Stimulated activated CD8-positive, alpha-beta memory T cell treated with anti-CD3 and anti-CD28 coated beads, Interleukin-15, amount 100 ng/mL, for 1 hour (primary cell): Measurements from ENCODE around the gene REPS1.
"Not testable (repeated sequence)": the region's sequence is repeated elsewhere in the genome, so short reads cannot be mapped to it uniquely, and the experiment has no call there.

ENCODE experiments used
- DNase-seq: peaks from one replicate; pipeline ENCODE4 v3.0.0-alpha.2; 2020; ENCODE audit warnings: low read depth

REPS1 gene

DNA sequence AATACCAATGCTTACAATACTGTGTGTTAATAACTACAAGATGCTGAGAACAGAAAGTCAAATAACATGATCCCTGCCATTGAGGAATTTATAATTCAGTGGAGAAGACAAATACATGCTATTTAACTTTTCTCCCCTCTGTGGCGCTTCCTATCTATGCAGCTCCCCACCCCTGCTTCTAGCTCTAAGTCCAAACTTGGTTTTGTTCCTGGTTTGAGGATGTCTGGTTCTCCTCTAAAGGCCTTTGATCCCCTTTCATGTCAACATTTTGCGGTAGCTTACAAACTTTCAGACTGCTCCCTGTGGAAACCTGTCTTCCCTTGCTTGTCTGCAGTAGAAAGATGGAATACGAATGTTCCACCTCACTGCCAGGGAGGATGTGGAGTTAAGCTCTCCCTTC is 18.4 kb upstream of the REPS1 start:
- no peak for DNase-seq

DNA sequence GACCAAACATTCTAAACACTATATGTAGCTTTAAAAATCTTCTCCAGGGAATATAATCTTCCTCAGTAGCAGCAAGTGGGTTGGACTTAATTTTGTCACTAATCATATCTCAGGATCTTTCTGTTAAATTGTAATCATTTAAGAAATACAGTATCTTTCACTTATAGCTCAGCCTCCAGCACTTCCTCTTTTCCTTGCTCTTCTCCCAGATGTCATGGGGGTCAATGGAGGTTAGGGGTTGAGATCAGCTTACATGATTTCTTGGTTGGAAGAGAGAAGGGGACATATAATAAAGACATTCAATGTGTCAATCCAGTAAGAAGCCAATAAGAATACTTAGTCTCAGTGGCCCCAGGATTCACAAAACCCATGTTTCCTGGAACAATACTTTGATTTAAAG is 15.7 kb upstream of the REPS1 start:
- no peak for DNase-seq

DNA sequence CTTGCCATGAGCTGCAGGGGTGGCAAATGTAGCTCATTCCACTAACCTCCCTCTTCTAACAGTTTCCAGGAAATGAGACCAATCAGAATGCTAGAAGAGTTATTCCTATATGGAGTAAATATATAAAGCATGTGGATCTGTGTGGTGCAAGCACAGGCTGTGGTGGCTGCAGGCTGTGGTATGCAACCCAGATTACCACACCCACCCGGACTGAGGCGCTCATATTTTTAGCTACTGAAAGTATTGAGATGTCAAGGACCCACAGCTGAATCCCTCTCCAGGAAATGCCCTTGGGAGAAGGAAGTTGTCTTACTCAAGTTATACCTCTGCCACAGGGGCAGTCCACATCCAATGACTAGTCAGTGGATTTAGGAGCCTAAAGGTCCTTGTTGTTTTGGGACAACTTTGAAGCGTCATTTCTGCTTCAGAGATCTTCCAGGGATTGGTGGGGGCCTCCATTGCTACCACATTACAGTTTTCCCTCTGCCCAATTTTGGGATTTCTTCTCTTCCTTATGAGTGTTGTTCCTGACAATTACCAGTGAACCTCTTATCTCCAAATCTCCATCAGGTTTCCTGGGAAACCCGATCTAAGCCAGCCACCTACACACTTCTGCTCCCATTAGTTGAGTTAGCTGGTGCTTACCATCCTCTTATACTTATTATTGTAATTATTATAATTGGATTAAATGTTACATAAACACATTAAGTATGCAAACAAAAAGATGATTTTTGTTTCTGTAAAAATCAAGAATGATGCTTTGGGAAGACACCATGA is 12.1 kb upstream of the REPS1 start:
- no peak for DNase-seq

DNA sequence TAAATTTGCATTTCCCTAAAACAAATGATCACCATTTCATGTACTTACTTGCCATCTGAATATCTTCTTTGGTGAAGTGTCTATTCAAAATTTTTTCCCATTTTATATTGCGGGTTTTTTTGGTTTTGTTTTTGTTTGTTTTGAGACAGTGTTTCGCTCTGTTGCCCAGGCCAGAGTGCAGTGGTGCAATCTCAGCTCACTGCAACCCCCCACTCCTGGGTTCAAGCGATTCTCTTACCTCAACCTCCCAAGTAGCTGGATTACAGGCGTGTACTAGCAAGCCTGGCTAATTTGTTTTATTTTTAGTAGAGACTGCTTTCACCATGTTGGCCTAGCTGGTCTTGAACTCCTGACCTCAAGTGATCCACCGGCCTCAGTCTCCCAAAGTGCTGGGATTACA is 9.1 kb upstream of the REPS1 start:
- DNase-seq: no peak

DNA sequence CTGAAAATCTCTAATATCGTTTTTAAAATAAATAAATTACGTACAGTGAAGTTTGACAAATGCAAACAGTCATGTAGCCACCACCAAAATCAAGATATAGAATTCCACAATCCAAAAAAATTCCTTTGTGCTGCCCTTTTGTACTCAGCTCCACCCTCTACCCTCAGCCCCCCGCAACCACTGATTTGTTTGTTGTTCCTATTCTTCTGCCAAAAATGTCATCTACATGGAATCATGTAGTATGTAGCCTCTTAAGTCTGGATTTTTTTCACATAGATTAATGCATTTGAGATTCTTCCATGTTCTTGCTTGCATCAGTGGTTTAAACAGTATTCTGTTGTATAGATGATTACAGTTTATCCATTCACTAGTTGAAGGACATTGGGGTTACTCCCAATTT is 8.5 kb upstream of the REPS1 start:
- no peak for DNase-seq

DNA sequence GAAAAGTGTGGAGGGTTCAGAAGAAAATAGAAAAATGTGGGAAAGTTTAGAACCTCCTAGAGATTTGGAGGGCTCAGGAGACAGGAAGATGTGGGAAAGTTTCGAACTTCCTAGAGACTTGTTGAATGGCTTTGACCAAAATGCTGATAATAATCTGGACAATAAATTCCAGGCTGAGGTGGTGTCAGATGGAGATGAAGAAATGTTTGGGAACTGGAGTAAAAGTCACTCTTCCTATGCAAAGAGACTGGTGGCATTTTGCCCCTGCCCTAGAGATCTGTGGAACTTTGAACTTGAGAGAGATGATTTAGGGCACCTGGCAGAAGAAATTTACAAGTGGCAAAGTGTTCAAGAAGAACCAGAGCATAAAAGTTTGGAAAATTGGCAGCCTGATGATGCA is 5.4 kb upstream of the REPS1 start:
- DNase-seq: not testable (repeated sequence)

DNA sequence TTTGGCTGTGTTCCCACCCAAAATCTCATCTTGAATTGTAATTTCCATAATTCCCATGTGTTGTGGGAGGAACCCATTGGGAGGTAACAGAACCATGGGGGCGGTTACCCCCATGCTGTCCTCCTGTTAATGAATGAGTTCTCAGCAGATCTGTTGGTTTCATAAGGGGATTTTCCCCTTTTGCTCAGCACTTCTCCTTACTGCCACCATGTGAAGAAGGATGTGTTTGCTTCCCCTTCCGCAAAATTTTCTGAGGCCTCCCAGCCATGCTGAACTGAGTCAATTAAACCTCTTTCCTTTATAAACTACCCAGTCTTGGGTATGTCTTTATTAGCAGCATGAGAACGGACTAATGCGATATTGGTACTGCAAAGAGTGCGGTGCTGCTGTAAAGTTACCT is 4.9 kb upstream of the REPS1 start:
- not testable (repeated sequence) for DNase-seq

DNA sequence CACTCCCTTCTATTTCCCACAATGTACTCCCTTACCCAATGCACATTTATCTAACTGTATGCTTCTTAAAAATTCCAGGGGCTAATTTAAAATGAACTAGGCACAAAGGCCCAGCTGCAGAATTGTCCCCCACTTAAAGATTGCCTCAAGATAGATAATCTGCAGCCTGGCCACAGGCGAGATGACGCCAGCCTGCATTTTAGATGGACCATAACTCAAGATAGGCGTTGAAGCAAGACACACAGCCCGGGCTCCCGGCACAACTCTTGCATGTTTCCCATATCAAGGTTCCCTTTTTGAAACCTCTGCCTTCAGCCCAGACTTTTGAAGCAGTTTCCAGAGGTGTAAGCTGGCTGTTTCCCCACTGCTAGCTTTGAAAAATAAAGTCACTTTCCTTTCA is 3.2 kb upstream of the REPS1 start:
- DNase-seq: no peak

DNA sequence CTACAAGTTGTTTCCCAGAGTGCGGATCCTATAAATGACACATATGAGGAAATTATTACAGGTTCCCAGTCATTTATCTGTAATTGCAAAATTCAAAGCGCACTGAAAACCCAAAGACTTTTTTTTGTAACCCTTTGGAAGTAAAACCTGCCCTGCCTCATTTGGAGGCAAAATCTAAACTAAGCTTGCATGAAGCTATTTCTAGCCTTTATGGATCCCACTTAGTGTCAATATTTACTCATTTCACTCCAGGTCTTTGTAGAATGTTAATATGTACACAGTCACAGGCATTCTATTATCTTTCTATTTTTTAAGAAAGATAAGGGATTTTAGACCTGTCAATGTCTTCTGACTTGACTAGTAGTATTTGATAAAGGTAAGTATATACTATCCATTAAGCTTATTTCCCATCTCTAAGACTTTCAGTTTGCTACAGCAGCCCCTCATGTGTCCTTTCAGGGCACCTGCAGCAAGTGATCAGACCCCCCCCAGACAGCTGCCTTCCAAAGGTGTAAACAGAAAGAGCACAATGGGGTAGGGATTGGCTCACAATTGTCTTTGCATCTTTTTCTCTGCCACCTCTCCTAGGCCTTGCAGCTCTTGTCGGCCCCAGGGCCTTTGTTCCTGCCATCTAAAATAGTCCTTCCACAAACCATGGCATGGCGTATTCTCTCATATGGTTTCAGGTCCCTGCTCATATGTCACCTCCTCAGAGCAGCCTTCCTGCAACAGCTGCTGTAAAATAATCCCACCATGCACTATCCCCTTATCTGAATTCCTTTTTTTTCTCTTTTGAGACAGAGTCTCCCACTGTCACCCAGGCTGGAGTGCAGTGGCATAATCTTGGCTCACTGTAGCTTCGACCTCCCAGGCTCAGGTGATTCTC is 1.3 kb upstream of the REPS1 start:
- no peak for DNase-seq

DNA sequence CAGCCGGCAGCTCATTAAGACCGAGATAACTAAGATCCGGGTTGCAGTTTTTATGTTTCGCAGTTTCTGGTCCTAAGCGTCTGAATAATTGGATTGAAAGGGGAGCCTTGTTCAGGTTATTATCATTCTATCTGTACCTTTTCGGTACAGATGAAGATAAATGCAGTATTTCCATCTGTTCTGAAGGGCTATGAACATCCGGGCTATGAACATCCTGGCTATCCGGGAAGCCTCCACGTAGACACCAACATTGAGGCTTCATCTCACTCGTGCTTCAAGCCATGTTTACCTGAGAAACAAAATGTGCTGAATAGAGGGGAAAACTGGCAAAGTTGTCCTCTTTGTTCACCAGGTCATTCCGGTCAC is 399 bp upstream of the REPS1 start:
- DNase-seq: no peak

DNA sequence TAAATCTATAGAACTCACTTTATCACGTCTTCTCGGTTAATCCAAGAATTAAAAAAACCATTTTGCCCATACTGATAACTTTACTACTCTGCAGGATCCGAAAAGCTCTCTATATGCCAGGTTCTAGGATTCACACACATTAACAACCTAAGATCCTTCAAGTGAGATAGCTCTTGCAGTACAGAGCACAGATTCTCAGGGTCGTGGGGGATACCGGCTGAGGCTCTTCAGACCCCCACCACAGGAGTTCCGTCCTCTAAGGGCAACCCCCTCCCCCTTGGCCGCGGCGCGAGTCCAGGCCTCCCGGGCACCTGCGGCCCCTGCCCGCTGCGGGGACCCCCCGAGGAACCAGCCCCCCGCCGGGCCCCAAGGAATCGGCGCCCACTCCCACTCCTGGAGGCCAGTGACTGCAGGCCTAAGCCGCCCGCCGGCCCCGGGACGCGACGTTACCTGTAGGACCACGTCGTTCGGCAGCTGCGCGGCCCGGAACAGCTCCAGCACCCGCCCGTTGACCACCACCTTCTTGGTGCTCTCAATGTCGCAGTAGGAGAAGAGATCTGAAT is 892 bp downstream of the REPS1 start:
- peak; percentile 7 for DNase-seq

DNA sequence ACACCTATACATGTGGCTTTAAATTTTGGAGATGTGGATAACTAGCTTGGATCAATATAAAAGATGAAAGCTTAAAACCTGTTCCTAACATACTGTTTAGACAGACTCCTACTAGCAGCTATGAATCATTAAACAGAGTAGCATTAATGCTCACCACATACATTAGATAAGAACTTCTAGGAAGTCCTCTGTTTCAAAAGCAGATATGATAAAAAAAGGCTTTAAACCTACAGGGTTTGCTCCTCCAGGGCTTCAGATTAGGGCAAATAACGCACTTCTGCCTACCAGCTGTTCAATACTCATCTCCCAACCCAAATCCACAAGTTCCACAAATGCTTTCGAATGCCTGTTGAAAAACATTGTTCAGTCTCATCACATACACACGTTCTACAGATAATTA is 1.5 kb downstream of the REPS1 start:
- no peak for DNase-seq

DNA sequence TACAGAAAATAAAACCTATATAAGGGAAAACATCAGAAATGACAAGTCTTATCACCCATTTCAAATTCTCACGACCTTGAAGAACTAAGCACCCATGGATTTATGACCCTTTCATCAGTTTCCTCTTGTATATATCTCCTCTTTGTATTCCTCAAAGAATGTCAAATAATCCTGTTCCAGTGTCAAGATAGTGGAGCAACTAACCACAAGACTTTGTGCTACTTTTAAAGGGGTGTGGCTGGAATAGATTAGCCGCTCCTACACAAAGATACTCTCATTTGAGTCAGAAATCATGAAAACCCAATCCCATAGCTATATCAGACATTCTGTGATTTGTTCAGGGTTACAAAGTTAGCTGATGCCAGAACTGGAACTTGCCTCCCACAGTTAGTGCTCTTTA is 6.6 kb downstream of the REPS1 start:
- DNase-seq: no peak

DNA sequence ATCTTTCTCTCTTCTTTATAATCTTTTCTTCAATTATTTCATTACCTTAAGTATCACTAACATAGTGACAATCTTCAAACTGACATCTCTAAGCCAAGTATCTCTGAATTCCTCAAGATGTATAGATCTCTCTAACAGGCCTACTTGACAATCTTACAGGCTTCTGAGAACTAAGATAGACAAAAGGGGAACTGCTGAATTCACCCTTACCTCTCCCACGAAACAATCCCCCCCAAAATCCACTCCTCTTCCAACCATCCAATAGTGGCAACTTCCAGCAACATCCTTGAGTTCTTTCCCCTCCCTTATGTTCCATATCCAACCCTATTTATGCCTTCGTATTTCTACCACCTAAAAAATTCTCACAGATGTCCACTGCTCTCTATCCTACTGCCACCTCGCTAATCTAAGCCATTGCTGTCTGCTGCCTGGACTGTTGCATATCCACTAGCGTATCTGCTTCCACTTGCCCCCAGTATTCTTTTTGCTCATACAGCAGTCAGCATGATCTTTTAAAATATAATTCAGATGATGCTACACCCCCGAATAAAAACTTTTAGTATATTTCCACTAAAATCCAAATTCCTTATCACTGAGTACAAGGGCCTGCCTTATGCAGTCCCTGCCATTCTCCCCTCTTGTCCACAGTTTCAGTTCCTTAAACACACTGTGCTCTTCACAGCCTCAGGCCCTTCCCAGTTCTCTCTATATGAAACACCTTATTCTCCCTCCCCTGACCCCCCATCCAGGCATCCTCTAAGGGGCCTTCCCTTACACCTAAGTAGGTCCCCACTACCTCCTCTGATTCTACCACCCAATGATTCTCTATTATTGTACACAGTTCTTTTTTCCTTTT is 8.0 kb downstream of the REPS1 start:
- no peak for DNase-seq

DNA sequence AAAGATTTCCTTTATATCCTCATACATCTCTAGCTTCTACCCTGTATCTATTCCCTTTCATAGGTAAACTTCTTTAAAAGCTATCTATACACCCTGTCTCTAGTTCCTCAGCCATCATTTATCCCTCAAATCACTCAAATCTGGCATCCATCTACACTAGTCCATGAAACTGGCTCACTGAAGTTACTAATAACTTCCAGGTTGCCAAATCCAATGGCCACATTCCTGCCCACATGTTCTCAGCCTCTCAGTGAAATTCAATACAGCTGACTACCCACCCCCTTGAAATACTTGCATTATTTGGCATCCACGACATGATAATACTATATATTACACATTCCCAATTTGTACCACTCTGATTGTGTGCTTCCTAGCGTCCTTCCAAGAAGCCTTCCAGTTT is 8.7 kb downstream of the REPS1 start:
- no peak for DNase-seq

DNA sequence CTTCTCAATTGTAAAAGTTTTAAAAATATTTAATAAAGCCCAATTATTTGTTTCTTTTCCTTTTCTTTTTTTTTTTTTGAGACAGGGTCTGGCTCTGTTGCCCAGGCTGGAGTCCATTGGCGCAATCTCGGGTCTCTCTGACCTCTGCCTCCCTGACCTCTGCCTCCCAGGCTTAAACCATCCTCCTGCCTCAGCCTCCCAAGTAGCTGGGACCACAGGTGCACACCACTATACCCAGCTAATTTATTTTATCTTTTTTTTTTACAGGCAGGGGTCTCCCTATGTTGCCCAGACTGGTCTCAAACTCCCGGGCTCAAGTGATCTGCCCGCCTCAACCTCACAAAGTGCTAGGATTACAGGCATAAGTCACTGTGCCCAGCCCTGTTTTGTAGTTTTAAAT is 9.8 kb downstream of the REPS1 start:
- DNase-seq: no peak

DNA sequence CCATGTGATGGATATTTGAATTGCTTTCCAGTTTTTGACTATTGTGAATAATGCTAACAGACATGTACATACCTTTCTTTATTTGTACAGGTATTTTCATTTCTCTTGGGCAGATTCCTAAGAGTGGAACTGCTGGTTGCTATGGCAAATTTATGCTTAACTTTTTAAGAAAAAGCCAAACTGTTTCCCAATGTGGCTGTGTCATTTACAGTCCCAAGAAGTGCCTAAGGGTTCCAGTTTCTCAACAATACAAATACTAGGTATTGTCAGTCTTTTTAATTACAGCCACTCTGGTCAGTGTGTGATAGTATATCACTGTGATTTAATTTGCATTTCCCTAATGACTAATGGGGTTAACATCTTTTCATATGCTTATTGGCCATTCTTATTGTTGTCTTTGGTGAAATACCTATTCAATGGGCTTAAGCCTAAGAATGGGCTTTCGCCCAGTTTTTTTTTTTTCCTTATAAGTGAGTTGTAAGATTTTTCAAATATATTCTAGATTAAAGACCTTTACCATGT is 10.3 kb downstream of the REPS1 start:
- DNase-seq: no peak

DNA sequence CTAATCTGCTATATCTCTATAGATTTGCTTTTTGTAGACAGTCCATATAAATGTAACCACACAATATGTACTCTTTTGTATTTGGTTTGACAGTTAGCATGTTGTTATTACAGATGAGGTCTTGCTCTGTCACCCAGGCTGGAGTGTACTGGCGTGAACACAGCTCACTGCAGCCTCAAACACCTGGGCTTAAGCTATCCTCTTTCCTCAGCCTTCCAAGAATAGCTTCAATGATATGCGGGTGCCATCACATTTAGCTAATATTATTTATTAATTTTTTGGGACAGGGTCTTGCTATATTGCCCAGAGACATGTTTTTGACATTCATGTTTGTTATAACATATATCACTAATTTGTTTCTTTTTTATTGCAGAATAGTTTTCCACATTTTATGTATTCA is 10.8 kb downstream of the REPS1 start:
- no peak for DNase-seq

DNA sequence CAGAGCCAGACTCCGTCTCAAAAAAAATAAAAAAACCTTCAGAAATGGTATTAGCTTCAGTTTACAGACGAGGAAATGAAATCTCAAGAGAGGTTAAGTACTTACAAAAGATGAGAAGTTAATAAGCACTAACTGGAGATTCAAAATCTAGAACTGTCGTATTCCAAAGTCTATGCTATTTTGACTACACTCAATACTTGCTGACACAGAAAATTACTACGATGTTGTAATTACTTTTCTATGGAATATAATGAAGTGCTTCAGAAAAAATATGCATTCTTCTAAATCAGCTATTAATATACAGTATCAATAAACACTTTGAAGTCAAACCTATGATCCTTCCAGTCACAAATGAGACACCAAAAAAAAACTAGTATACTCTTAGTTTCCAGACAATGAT is 12.2 kb downstream of the REPS1 start:
- DNase-seq: no peak

DNA sequence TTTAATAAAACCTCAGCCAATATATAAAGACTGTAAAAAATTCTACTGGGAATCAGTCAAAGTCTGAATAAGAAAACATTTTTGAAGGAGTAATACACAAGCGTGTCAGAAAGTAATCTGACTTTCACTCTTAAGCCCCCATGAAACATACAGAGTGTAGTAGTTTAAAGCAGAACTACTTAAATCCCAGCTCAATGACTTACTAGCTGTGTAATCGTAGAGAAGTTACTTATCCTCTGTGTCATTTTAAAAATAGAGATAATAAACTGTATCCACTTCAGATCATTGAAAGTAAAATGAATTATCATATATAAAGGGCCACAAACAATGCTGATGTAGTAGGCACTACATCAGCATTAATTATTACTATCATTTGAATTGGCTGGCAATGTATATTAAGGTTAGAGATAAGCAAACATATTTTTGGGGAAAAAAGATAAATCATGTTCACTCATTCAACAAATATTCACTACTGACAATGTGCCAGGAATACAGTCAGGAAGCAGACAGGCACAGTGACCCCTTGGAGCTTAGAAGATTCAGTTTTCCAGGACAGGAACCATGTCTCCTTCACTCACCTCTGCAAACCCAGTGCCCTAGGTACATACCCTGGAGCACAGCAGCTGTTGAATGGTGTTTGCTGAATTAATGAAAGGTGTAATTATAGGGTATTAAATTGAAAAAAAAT is 14.4 kb downstream of the REPS1 start:
- DNase-seq: no peak

DNA sequence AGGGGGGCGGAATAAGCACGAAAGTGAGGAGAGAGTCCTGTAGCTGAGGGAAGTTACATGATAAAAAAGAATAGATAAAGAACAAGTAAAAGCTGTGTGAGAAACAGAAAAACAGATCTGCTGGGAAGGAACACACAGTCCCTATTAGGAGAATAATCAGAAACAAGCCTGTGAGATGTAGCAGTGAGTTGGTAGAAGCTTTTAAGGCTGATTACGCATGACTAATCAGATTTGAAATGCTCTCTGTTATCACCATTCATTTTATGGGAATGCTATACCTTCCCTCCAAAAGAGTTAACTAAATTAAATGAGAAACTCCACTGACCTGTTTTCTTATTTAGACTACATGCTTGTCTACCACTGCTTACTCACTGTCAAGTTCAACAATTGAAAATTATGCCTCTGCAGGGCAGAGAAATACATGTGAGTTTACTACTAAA is 15.8 kb downstream of the REPS1 start:
- DNase-seq: no peak
